ENCODE measurements around the gene ARID3A.
"Not testable (repeated sequence)": the region's sequence is repeated elsewhere in the genome, so short reads cannot be mapped to it uniquely, and the experiment has no call there.

Gene ARID3A

DNA sequence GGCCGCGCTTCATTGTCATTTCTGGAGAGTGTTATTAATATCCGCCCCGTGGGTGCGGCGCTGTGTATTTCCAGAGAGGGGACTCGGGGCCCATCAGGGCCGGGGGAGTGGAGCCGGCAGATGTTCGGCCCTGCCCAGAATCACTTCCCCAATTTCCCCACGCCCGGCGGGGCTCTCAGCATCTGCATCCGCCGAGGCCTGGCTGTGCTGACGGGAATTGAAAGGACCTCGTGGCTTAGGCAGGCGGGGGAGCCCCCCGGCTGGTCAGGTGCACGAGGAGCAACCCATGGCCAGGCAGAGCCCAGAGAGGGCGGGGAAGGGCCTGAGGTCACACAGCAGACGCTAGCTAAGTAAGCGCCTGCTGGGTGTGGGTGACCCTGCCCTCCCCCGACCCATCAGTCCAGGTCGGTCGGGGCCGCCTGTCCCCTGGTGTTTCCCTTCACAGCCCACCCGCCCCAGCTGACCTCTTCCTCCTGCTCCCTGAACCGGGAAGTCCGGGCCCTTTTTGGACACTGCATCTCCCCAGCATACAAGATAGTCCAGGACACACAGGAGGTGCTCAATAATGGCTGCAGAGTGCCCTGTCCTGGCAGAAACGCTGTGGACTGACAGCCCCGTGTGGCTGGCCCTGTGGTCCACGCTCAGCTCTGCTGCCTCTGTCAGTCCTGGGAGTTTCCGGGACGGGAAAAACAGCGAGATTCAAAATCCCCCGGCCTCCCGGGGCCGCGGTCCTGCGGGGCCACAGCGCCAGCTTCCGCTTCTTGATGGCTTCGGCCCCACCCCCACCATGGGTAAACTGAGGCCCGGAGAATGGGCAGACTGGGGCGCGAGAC lies 22.1 kb downstream of the ARID3A start:
- DNase-seq (ENCODE audit: low spot score), result no peak

DNA sequence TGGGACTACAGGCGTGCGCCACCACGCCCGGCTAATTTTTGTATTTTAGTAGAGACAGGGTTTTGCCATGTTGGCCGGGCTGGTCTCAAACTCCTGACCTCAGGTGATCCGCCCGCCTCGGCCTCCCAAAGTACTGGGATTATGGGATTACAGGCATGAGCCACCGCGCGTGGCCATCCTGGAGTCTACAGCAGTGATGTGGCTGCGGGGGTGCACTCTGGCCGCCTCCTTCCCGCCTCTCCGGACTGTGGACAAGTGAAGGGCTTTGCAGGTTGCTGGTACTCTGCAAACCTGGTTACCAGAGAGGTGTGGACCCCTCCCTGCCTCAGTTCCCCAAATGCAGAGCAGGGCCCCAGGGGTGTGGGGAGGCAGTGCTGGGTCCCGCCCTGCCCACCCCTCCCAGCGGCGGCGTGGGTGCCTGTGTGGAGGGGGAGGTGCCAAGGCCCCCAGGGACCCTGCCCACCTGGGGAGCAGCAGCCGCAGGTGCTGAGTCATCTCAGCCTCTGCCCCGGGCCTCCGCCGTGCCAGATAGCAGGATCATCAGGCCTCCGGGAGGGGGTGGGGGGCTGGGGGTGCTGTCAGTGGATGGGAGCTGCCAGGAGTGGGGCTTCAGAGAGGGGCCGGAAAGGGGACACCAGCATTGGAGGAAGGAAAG lies 23.1 kb downstream of the ARID3A start:
- DNase-seq (ENCODE audit: low spot score), result no peak

DNA sequence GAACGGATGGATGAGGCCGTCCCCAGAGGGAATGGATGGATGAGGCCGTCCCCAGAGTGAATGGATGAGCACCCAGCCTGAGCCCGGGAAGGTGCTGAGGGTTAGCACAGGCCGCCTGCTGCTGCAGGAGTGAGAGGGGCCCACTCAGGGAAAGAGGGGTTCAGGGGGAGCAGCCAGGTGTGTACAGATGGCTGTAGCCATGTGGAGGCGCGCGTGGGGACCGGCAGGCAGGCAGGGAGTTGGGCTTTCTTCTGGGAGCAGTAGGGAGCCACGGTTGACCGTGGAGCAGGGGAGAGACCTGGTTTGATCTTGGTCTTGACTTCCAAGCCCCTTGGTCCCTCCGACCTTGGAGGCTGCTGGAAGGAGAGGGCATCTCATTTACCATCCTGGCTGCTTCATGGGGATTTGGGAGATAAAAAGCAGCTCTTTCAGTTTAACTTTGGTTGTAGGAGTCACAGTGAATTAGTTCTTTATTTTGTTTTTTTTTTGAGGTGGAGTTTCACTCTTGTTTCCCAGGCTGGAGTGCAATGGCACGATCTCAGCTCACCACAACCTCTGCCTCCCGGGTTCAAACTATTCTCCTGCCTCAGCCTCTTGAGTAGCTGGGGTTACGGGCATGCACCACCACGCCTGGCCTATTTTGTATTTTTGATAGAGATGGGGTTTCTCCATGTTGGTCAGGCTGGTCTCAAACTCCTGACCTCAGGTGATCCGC lies 24.7 kb downstream of the ARID3A start:
- DNase-seq (ENCODE audit: low spot score), result no peak

DNA sequence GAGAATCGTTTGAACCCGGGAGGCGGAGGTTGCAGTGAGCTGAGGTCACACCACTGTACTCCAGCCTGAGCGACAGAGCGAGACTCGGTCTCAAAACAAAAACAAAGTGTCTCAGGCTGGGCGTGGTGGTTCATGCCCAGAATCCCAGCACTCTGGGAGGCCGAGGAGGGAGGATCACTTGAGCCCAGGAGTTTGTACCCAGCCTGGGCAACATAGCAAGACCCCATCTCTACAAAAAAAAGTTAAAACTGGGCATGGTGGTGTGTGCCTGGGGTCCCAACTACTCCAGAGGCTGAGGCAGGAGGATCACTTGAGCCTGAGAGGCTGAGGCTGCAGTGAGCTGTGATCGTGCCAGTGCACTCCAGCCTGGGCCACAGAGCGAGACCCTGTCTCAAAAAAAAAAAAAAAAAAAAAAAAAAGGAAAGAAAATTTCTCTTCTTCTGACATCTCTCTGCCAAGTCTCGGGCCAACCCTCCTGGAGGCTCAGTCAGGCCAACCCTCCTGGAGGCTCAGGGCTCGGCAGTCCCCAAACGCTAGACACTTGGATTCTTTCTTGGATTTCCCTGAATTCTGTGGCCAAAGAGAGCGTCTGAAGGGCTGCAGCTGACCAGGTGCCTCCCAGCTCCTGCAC lies 26.3 kb downstream of the ARID3A start:
- DNase-seq (ENCODE audit: low spot score), result no peak

DNA sequence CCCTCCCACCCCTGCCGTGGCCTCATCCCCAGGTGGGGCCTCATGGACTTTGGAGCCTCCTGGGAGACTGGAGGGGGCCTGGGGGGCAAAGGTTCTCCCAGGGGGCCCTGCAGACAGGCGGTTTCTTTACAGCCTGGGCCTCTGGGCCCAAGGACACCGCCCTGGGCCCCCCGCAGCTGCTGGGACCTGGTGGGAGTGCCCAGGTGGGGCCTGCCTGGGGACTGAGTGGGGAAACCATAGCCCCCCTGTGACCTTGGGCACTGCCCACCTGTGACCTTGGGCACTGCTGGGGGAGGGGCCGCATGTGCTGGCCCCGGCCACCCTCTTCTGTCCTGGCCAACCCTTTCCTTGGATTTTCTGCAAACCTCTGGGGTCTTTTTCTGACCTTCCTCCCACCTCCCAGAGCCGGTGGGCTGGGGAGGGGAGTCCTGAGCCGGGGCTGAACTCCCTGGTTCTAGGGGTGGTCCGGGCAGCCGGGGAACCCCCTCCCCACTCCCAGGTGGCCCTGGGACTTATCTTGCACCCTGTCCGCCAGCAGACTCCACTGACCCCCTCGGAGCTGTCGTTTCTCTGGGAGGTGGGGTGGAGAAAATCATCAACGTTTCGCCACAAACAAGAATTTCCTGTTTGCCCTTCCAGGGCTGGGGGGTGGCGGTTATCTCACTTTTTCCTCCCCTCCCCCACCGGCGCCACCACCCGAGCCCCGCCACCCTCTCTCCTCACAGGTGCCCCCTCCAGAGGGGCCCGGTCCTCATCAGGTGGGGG lies 27.0 kb downstream of the ARID3A start:
- DNase-seq (ENCODE audit: low spot score), result no peak

DNA sequence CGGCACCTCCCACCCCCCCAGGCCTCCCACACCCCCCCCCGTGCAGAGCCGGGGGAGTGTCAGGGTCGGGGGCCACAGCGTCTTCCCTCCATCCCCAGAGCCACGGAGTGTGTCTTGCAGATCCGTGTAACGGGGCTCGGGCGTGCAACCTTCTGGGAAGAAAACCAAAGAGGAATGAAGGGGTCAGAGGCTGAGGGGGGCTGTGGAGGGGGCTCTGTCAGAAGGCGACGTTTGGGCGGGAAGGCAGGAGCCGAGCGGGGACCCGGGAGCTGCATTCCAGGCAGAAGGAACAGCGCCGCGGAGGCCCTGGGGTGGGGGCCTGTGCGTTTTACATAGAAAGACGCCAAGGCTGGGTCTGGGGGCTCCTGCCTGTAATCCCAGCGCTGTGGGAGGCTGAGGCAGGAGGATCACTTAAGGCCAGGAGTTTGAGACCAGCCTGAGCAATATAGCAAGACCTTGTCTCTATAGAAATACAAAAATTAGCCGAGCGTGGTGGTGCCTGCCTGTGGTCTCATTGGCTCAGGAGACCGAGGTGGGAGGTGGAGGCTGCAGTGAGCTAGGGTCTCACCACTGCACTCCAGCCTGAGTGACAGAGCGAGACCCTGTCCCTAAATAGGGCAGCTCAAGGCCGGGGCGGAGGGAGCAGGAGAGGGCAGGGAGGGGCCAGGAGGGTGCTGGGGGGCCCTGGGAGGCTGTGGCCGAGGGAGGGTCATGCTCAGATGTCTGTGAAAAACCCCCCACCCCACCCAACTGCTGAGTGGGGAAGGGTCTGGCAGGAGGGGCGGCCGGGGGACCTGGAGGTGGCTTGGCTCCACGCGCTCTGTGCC lies 27.8 kb downstream of the ARID3A start:
- DNase-seq (ENCODE audit: low spot score), result no peak

DNA sequence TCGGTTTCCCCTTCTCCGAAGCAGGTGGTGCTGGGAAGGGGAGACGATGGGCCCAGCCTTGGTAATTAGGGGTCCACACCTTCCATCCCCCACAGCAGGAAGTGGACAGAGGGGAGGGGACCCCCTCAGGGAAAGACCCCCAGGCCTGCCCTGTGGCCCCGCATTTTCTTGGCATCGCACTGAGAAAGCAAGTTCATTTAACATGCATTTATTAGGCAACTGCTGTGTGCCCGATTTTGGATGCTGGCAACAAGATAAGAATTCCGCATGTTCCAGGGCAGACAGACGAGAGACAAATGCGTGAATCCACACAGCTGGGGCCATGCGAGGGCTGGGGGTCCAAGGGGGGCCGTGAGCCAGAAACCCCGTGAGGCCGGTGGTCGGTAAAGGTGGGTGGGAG lies 28.4 kb downstream of the ARID3A start:
- DNase-seq (ENCODE audit: low spot score), result no peak

DNA sequence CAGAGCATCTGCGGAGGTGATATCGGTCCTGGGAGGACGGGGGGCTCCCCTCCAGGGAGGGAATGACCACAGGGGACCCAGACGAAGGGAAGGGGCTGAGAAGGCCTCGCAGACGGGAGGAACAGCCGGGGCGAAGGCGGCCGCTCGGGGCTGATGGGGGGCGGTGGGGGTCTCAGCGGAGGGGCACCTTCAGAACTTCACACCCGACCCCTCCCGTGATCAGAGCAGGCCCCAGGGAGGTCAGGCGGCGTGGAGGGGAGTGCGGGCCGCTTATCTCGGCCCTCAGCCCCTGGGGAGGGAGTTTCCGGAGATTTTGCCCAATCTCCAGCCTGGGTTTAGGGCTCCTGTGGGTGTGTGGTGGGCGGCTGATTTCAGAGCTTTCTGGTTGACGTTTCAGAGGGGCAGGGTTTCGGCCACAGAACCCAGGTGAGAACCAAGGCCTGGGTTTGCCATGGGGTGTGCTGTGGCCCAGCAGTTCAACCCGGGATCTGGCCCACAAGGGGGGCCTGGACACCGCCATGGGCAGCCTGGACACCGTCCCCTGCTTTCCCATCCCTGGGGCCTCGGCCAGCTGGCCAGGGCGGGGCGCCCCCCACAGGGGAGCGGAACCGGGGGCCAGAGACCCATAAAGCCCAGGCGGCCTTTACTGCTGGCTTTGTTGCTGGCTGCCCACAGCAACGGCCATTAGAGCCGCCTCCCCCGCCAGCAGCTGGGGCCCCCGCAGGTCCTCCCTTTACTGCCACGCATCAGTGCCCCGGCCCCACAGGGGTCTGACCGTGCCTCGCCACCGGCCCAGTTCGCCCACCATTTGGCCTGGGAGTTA lies 29.0 kb downstream of the ARID3A start:
- no peak for DNase-seq (ENCODE audit: low spot score)

DNA sequence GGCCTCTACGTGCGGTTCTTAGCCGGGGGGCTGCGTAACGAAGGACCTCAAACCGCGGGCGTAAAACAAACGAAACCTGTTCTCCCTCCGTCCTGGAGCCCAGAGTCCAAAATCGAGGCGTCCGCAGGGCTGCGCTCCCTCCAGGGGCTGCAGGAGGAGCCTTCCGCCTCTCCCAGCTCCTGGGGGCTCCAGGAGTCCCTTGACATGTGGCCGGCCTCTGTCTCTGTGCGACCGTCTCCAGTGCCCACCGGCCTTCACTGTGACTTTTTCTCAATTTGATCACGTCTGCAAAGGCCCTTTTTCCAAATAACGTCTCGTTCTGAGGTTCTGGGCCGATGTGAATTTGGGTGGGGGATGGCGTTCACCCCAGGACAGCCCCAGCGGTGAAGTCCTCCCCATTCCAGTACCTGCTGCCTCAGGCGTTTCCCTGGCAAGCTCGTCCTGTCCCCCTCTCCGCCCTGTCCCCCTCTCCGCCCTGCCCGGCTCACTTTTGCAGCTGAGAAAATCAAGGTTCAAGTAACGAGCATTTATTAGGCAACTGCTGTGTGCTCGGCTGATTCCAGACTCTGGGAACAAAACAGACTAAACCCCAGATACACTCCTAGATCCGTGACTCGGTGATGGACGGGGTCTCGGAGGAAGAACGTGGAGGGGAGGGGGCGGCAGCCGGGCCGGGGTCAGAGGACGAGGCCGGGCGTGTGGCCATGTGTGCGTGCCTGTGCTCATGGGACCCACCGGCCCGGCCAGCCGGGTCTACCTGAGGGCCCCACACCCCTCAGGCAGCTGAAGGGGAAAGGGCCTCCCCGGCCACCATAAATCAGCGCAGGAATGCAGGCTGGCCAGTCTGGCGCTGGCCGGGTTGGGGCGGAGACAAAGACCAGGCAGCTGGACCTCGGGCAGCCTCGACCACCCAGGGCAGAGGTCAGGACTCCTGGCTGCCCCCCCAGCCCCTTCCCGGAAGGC lies 30.2 kb downstream of the ARID3A start:
- DNase-seq (ENCODE audit: low spot score), result no peak

DNA sequence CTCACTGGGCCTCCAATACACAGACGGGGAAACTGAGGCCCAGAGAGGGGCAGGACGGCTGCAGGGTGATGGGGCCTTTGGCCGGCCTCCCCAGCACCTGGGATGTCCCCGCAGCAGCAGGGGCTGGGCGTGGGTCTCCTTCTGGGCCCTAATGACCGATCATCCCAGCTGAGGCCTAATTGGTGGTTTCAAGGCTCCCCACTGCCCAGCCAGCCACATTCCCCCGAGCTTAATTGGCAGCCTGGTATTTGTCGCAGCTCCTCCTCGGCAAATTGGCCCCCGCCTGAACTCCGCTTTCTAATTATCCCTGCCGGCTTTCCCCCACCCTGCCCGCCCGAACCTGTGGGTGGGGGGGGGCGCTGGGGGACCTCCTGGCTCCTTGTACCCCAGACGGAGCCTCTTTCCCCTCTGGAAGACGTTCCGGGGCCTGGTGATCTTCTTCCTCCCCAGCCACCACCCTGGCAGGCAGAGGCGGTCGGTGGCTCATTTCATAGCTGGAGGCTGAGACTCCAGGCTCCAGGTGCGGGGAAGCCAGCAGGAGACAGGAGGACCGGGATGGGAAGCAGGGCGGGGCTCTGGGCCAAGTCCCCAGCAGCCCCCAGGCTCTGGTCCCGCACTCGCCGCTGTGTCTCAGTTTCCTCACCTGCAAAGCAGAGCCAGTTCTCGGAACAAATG lies 31.1 kb downstream of the ARID3A start:
- no peak for DNase-seq (ENCODE audit: low spot score)

DNA sequence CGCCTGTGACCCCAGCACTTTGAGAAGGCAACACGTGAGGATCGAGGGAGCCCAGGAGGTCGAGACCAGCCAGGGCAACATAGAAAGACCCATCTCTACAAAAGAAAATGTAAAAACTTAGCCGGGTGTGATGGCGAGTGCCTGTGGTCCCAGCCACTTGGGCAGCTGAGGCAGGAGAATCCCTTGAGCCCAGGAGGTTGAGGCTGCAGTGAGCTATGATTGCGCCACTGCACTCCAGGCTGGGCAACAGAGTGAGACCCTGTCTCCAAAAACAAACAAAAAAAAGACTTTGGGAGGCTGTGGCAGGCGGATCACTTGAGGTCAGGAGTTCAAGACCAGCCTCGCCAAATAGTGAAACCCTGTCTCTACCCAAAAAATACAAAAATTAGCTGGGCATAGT lies 31.7 kb downstream of the ARID3A start:
- not testable (repeated sequence) for DNase-seq (ENCODE audit: low spot score)

DNA sequence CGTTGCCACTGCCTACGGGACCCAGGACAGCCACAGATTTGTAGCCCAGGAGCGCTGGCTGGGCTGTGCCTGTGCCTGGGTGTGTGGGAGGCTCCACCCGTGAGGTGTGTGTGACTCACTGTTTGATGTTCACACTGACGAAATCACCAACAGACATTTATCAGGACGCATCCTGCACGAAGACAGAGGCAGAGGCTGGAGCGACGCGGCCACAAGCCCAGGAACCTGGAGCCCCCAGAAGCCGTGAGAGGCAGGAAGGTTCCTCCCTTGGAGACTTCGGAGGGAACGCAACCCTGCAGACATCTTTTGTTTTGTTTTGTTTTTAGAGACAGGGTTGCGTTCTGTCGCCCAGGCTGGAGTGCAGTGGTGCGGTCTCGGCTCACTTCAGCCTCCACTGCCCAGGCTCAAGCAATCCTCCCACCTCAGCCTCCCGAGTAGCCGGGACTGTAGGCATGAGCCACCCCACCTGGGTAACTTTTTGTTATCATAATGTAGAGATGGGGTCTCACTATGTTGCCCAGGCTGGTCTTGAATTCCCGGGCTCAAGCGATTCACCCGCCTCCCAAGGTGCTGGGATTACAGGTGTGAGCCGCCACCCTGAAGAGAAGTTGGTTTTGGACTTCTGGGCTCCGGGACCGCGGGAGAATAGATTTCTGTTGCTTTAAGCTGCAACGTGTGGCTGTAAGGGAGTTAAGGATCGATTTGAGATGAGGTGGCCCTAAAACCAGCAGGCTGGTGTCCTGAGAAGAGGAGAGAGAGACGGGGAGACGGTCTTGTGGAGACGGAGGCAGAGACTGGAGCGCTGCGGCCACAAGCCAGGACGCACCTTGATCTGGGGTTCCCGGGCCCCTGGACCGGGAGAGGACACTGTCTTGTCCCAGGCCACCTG lies 33.4 kb downstream of the ARID3A start:
- DNase-seq (ENCODE audit: low spot score), result no peak

DNA sequence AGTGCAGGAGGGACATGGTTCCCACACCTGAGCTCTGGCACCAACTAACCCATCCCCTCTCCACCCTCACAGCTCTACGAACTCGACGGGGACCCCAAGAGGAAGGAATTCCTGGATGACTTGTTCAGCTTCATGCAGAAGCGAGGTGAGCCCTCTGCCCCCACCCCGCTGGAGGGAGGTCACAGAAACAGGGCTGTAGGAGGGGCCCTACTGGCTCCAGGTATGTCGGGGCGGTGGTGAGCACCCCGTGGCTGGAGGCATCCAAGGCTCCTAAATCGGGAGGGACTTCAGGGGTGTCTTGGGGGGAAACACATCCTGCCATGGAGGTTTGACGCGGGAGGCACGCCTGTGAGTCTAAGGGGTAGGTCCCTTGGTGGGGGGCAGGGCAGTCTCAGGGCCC lies 34.2 kb downstream of the ARID3A start:
- DNase-seq (ENCODE audit: low spot score), result no peak

DNA sequence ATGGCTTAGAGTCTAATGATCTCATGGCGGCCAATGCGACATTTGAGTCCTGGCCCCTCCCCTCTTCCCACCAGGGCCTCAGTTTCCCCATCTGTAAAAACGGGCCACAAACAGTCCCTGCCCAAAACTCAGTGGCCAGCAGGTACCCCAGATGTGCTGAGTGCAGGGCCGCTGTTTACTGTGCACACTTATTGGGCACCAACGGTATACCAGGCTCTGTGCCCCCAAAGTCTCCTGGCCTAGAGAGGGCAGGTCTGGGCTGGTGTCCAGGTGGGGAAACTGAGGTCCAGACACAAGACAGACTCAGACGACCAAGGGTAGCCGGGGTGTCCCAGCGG lies 34.7 kb downstream of the ARID3A start:
- no peak for DNase-seq (ENCODE audit: low spot score)

DNA sequence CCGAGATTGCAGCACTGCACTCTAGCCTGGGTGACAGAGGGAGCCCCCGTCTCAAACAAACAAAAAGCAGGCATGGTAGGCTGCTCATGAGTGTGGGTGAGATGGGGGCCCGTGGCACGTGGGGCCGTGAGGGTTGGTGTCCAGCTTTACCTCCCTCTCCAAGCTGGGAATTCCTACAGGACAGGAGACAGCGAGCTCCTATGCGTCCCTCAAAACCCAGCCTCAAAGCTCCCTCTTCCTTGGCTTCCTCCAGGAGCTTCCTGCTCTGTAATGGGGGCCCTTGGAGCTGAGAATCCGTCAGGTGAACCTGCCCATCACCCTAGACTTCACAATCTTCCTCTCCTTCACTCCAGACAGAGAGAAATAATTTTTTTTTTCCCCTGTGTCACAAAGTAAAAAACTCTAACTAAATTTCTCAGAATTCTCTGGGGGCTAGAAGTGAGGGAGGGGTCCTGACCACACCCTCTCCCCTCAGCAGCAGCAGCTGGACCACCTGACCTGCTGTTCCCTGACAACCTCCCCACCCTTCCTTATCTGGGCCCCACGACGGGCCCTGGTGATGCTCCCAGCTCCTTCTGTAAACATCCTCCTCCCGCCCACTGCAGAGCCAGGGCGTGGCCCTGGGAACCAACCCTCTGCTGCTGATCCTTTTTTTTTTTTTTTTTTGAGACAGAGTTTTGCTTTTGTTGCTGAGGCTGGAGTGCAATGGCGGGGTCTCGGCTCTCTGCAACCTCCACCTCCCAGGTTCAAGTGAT lies 36.2 kb downstream of the ARID3A start:
- no peak for DNase-seq (ENCODE audit: low spot score)

DNA sequence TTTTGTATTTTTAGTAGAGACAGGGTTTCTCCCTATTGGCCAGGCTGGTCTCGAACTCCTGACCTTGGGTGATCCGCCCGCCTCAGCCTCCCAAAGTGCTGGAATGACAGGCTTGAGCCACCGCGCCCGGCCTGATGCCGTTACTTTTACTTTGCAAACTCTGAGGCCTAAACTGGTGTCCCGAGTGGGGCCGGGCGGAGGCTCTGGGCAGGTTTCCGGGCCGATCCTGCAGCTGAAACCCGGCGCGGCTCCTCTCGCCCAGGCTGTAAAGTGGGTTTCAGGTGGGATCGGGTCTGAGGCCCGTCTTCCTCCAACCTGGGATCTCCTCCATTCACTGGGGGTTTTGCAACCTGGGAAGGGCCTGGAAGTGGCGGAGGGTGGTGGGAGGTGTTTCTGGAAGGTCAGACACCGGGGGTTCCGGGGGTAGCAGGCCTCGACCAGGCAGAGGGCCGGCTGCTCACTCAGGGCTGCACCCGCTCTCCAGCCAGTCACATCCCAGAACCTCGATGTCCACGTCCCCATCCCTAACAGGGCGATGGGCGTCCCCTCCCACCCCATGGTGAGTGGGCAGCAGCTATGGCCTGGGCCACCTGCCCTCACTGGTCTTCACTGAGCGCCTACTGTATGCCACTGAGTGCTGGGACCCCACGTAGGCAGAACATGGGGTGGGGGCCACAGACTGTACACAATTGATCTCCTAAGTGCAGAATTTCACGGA lies 37.0 kb downstream of the ARID3A start:
- DNase-seq (ENCODE audit: low spot score), result no peak
